HG03565 (cell line): ENCODE results near the gene NRP2.

ENCODE experiments used
- ATAC-seq: cut with Tn5 transposase; IDR thresholded peaks from one replicate; pipeline ENCODE4 v1.9.1; 2021; ENCODE audit warnings: mild to moderate bottlenecking, moderate library complexity; ENCODE audit not compliant: unreplicated experiment

The NRP2 gene

DNA sequence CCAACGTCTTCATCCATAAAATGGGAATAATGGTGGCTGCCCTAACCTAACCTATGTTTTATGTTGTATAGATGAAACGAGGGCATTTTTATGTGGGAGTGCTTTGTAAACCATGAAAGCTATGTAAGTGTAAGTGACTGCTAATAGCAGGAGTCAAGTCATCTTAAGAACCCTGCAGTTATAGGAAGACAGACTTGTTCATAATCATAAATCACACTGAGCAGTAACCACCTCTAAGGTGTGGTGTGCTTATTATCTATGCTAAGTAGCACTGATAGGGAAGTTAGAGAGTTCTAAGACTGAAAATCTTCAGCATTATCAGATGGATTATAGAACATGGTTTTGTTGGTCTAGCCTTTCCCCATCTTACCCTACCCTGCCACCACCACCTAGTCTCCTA is 24.2 kb upstream of the NRP2 start:
- no peak for ATAC-seq

DNA sequence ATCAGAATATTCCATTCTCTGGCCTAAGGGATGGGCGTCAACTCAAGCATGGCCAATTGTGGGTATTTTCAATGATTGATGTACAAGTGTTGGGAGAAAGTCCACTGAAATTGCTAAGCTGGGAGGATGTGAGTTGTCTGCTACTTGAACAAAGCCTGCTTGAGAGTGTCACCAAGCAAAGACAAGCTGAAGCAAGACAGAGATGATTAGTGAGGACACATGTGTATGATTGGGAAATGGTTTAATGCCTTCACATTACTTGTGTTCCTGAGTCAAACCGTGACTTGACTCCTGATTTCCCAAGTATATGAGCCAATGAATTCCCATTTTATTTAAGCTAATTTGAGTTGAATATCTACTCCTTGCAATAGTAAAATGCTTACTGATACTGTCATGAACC is 23.7 kb upstream of the NRP2 start:
- ATAC-seq: no peak

DNA sequence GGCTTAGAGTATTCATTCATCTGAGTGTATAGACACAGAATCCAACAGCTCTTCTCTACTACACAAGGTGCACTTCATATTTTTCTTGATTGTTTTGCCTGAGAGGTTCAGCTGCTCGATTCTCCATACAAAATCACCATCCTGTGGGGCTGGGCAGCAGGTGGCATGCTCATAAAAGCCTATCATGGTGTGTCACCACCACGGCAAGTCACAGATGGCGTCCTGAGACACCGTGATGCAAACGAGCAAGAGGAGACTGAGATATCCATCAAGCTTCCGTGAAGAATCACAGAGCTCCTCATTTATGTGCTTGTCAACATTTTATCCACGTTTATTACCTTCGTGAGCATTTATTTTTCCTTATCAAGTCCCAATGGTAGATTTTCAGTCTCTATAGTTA is 22.4 kb upstream of the NRP2 start:
- no peak for ATAC-seq

DNA sequence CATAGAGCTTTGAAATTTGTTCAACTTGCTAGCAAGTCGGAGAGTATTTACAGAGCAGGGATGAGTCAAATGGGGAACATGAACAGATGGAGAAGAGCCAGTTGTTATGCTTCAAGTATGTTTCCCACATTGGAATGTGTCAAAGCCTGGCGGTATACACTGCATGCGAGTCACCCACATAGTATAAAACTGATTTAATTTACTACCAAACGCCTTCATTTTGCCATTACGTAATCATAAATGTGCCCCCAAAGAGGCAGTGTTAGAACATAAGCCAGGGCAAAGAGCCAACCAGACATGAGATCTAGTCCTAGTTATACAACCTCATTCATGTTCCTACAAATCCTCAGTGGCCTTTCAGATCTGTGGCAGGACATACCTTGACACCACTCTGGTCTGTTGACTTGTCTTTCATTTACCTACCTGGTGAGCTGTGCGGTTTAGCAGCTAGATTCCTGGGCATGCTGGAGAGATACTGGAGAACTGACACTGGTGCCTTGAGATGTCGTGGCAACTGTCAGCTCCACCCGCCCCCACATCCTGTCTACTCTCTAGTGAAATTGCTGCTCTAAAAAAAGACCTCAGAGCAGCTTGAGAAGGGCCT is 21.7 kb upstream of the NRP2 start:
- ATAC-seq: no peak

DNA sequence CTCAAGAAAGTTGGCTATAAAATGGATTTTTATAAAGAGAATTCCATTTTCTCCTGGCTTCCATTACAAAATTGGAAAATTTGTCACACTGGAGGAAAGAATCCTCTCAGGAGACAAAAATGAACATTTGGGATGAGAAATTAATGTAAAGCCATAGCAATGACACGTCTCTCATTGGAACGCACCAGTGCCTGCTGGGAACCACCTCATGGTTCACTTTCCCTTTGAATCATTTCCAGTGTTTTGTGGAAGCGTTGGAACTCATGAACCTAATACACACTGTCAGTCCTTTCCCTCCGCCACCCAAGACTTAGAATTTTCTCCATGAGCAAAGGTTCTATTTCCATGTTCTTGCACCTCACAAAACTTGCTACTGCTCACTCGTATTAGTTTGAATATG is 21.0 kb upstream of the NRP2 start:
- no peak for ATAC-seq

DNA sequence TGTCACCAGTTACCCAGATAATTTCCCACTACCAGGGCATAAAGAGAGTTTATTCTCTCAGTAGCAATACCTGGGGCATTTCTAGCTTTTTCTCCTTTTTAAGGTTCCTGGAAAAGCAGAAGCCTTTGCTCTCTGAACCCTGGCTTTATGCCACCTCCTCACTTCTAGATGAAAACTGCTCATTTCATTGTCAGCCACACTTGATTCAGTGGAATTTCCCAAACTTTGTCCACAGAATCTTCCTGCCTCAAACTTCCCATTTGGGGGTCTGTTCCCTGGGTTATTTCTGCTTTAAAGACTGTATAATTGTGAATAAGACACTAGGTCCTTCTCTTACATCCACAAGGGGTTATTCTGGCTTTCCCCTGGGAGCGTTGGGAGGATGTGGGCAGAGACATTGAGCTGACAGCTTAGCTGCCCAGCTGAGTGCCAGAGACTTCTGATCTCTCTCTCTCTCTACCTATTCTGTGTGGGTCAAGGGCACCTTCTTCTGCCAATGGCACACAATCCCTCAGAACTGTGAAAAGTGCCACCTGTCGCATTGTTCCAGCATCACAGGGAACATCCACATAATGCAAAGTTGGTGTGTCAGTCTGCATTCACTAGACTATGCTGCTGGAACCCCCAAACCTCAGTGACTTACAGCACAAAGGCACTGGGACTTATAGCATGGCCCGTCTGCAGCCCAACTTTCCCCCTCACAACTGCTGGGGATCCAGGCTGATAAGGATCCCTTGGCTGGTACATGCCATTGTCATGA is 19.9 kb upstream of the NRP2 start:
- ATAC-seq: no peak

DNA sequence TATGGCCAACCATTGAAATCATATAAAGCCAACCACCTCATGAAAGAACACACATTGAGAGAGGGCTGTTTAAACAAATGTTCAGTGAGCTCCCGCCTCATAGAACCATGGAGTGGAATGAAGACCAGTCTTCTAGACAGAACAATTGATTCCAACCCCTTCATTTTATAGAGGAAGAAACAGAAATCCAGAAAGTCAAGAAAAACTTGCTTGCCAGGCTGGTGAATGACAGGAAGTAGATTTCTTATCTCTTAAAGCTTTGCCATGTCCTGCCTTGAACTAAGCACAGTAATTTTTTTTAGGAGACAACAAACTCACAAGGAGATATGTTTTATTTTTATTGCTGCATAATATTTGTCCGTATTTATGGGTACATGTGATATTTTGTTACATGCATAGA is 16.5 kb upstream of the NRP2 start:
- no peak for ATAC-seq

DNA sequence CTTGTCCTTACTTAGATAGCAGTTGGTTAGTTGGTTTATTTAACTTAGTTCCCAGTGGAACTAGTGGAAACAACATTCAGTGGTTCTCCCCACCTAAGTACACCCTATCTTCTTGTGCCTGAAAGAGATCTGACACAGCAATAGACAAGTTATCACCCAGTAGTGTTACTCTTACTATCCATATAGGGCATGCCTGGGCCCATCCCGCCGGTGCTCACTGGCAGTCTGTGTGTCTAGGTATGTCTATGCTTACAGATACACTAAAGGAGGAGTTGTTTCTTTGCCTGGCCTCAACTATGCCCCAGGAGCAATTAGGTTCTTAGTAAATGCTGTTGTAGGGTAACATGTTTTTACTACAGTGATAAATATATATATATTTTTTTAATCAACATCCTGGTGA is 12.0 kb upstream of the NRP2 start:
- ATAC-seq: no peak

DNA sequence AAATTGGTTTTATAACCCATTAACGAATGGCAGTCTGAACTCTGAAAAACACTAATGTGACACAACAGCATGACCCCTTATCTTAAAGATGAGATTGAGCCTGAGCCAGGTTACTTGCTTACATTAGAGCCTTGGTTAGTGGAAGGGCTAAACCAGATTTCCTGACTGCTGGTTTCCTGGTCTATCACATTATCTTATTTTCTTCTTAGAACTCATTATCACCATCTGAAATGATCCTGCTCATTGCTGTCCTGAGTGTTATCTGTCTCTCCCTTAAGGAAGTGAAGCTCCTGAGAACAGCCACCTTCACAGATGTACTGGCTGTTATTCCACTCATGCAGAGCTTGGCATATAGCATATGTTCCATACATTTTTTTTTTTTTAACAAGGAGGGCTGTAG is 9.0 kb upstream of the NRP2 start:
- no peak for ATAC-seq

DNA sequence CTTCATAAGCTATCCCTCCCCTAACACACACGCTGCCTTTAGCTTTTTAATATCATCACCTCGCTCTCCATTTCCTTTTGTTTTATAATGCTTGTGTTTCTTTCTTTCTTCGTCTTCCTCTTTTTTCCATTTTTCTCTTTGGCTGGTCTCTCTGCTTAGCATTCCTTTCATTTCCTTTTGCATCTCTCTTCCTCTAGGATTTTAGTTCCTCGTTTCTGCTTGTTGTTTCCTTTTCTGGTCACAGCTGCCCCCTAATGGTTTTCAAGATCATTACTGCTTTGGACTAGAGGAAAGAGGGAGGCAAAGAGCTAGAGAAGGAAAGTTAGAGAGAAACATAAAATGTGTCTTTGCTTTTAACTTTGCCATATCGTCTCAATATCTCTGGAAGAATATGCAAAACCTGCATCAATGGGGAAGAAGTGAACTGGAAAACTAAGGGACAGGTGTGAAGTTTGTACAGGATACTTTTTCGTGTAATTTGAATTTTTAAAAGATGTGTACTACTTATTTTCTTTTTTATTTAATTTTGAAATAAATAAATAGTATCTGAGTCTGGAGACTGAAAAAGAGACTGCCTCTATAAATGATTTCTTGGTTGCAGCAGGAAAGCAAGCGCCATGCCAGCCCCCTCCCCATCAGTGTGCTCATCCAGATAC is 6.3 kb upstream of the NRP2 start:
- no peak for ATAC-seq

DNA sequence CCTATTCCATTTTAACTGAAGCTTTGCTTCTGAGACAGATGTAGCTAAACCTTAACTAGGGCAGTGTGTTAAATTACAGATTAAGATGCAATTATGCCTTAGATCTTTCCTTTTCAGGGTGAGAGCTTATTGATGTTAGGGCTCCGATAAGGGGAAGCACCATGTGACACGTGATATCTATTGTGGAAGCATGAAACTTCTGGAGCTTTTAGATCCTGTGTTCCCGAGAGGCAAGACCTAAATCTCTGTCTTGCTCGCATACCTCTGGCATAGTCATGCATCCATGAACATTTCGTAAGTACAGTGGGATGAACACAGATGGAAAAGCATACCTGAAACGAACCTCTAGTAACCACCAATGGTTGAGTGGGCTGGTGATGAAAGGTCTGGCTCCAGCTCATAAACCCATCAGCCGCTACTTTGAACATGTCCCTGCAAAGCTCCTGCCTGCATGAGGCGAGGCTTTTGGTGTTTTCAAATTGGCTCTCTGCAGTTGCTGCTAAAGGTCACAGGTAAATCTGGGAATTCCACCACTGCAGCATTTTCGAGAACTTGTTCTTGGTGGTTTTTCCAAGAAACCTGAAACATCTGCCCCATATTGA is 3.7 kb upstream of the NRP2 start:
- ATAC-seq: no peak

DNA sequence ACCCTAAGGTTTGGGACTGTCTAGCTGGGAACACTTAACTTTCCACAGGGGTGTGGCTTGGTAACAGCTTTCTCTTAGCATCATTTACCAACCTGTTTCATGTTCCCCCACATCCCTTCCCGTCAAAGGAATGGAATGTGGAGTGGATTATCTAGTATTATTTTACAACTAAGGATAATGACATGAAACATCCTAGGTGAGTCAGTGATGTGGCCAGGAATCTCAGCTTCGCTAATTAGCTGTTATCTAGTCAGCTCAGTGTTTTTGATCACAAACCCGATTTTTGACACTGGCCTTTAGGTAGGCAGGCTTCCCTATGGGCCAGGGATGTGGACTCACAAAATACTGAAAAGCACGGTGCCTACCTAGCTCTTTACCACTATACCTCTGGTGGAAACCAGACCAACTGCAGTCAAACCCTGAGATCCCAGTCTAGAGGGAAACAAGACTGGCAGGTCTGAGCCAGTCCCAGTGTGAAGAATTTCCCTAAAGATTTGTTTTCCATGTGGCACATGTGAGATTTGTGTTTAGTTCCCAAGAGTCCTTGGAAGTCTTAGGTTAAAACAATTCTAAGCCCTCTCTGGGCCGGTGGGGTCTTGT is 2.8 kb upstream of the NRP2 start:
- ATAC-seq: no peak

DNA sequence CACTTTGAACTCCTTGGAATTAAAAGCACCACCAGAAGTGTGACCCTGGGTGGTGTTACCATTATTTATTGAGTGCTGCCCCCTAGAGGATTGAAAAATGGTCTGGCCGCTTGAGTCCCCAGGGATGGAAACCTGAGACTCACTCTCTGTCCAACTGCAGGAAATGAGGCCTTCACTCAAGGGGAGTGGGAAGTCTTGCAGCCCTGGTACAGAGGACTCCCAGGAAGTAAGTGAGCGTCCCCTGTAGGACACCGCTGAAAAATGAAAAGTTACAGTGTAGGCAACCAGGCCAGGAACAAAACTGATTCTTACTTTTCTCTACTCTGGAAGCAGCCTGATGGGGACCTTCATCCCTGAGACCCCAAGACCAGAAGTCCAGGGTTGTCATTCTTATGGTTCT is 2.2 kb upstream of the NRP2 start:
- peak; percentile 56 for ATAC-seq

DNA sequence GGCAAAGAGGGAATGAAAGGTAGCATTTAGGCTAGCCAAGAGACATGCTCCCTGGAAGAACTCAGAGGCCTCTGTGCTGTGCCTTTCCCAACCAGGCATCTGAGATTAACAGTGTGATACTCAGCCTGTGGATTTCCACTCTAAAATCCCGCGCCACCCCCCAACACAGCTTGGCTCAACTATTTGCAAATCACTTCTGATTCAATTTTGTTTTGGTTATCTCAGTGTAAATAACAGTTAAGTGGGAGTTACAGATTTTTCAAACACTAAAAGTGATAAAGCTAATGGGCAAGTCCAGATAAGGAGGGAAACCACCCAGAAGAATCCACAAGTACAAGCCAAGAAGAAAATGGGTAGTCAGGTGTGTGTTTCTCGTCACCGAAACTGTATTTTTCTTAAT is 1.4 kb upstream of the NRP2 start:
- ATAC-seq: no peak

DNA sequence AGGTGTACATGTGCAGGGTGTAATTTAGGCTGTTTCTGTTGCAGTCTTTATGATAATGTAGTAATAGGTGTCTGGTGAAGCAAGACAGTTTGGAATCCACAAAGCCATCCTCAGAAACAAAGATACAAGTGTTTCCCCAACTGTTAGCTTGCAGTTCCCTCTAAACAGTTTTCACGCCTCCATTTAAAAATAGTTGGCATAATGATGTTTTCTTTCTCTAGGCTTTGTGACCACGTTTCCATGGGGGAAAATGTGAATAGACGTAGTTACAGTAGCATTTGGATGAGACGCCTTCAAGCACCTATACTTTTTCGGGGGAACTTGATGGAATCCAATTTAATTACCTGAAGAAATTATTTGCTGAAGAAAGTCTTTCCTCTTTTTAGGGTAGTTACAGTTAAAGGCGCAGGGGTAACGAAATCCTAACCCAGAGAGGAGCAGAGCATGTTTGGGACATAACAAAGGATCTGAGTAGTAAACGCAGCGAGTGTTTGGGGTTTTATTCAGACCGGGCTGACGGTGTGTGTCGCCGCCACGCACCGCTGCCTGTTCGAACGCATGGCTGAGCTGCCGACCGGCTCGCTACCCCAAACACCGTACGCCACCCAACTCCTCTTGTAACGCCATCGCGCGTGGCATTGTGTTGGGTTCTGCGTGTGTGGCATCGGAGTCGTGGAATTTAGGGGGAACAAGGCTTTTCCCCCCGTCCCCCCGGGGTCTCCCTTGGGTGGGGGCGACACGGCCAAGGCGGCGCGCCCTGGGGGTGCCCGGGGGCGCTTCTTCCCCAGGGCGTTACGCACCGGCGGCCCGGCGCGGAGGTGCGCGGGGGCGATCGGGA is 681 bp upstream of the NRP2 start:
- ATAC-seq: peak; percentile 26

DNA sequence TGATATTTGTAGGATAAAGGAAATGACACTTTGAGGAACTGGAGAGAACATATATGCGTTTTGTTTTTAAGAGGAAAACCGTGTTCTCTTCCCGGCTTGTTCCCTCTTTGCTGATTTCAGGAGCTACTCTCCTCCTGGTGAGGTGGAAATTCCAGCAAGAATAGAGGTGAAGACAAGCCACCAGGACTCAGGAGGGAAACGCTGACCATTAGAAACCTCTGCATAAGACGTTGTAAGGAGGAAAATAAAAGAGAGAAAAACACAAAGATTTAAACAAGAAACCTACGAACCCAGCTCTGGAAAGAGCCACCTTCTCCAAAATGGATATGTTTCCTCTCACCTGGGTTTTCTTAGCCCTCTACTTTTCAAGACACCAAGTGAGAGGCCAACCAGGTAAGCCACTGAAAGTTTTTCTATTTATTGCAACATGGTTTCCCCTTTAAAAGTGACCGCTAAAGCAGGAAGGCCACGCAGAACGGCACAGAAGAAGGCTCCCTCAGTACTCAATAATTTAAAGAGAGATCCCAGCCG is 735 bp downstream of the NRP2 start:
- ATAC-seq: no peak

DNA sequence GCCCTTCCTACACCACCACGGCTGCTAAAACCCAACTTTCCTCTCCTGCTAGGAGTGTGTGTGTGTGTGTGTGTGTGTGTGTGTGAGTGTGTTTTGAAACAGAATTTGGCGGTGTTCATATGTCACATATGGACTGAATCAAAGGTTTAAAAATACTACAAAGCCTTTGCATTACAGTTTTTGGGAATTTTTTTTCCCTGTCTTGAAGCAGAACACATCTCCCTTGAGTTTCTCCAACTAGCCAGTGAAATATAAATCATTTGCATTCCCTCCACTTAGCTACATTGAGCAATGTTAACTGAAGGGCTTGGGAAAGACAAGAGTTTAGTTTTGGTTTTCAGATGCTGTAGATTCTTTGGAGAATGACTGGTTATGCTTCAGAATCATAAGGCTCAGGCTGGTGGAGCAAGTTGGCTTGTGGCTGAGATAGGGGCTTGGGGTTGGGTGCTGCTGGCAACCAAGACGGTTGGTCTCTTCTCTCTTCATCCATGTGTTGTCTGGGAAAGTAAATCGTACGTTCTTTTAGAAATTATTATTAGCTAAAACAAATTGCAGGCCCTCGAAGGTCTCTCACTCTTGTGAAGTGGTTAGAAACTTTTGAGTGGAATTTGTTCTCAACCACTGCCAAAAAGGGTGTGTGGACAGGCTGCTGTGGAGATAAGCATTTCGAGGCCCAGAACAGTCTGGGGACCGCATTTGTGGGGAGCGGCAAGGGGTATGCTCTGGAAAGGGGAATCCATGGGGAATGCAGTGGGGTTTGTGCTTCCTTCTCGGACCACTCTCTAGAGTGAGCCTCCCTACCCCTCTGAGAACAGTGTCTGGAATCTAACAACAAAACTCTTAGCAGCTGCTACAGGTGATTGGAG is 1.4 kb downstream of the NRP2 start:
- ATAC-seq: no peak

DNA sequence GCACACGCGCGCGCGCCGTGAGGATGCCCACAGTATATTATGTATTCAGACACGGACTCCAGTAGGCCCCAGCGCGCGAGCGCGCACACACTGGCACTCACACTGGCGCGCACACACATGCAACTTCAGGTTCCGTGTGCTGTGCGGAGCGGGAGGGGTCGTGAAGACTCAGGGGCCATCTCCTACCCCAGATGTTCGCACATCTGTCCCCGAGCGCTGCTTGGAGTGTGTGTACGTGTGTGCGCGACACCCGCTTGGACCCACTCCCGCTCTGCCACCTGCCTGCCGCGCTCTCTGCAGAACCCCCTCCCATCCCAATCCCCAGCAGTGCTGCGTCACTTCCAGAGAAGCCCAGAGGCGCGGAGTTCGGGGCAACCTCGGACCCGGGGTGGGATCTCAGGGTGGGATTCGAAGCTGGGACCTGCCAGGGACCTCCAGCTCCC is 2.6 kb downstream of the NRP2 start:
- no peak for ATAC-seq

DNA sequence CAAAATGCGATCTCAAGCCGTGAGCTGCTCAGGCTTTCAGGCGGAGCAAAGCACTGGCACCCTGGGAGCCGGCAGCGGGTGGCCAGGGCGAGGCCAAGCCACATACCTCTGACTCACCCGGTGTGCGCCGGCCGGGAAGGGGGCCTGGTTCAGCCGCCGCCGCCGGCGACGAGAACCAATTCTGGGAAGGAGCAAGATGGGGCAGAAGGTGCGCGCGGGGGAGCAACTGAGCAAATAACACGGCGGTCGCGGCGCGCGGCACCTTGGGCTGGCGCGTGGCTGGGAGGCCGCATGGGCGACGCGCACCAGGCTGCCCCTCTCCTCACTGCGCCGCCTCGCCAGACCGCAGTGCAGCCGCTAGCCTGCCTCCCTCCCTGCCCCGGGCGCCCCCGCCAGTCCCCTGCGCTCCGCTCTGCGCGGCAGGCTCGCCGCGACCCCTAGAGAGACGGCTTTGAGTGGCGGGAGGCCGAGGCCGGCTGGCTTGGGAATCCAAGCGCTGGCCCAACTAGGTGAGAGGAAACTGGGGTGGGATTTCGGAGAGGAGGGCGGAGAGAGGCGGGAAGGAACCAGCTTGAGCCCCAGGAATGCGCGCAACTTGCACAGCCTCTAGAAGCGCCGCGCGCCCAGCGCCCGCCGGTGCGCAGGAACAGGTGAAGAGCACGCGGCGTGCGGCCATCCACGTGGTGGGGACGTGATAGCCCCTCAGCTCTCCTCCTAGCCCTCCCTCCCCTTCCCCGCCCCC is 3.2 kb downstream of the NRP2 start:
- ATAC-seq: no peak
